Iris pigment epithelial cell (primary cell): Measurements from ENCODE around the gene METTL13.

Source experiments
- DNase-seq: peaks from one replicate; pipeline ENCODE4 v3.0.0-alpha.2; 2011; ENCODE audit warnings: low read depth

Gene METTL13, protein sequence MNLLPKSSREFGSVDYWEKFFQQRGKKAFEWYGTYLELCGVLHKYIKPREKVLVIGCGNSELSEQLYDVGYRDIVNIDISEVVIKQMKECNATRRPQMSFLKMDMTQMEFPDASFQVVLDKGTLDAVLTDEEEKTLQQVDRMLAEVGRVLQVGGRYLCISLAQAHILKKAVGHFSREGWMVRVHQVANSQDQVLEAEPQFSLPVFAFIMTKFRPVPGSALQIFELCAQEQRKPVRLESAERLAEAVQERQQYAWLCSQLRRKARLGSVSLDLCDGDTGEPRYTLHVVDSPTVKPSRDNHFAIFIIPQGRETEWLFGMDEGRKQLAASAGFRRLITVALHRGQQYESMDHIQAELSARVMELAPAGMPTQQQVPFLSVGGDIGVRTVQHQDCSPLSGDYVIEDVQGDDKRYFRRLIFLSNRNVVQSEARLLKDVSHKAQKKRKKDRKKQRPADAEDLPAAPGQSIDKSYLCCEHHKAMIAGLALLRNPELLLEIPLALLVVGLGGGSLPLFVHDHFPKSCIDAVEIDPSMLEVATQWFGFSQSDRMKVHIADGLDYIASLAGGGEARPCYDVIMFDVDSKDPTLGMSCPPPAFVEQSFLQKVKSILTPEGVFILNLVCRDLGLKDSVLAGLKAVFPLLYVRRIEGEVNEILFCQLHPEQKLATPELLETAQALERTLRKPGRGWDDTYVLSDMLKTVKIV

DNA sequence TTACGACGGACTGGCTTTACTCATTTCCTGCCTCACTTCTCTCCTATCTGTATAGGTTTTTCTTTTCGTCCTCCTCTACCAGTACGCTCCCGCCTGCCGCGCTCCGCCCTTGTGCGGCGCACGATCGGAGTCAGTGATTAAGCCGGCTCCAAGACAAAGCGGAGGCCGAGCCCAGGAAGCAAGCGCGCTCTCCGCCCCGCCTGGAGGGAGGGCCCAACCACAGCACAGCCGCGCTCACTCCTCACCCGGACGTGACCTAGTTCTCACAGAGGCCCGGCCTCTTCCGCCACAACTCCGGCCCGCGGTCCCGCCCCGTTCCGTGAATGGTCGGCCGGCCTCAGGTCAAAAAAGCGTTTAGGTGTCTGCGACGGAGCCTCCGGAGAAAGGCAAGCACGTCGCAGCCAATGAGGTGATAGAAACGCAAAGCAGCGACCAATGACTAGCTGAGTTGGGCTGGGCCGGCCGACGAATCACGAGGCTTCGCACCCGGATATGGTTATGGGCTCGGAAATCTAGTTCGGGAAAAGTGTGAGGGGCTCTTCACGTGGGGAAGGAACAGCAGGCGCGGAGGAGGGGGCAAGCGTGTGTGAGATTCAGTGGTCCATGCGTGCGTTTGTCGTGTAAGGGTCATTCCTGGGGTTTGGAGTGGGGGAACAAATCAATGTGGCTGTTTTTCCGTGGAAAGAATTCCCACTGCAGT is at the start of gene METTL13:
Gene METTL13, plus strand, starts transcription at position 485 of the 700 bp plus-strand sequence. CDS start 308 bp downstream, outside the sequence.
- peak; percentile 100 for DNase-seq

DNA sequence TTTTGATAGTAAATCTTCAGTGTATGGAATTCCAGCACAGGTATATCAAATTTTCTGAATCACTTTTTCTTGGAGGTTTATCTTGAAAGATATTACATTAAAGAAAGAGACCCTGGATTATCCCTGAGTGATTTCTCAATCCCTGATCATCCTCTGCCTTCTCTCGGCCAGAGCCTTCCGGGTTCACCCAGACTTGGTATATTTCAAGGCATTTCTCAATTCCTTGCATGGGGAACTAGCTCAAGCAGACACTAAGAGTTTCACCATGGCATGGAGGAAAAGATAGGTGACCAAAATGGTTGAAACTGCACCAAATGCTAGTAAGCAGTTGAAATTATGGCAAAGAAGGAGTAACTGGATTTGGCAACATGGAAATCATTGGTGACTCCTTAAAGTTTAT is 45.3 kb upstream of the METTL13 start:
- DNase-seq: no peak

- peak; percentile 10 for DNase-seq
Measured at GRCh38 chr1:171738911-171739310, 42.5 kb upstream of the METTL13 start.

GRCh38 chr1:171739656-171740055 is 41.8 kb upstream of the METTL13 start:
- peak; percentile 55 for DNase-seq

GRCh38 chr1:171740356-171740863 is 41.0 kb upstream of the METTL13 start:
- peak; percentile 42 for DNase-seq

GRCh38 chr1:171740987-171741871 is 40.2 kb upstream of the METTL13 start:
- peak; percentile 38 for DNase-seq

DNA sequence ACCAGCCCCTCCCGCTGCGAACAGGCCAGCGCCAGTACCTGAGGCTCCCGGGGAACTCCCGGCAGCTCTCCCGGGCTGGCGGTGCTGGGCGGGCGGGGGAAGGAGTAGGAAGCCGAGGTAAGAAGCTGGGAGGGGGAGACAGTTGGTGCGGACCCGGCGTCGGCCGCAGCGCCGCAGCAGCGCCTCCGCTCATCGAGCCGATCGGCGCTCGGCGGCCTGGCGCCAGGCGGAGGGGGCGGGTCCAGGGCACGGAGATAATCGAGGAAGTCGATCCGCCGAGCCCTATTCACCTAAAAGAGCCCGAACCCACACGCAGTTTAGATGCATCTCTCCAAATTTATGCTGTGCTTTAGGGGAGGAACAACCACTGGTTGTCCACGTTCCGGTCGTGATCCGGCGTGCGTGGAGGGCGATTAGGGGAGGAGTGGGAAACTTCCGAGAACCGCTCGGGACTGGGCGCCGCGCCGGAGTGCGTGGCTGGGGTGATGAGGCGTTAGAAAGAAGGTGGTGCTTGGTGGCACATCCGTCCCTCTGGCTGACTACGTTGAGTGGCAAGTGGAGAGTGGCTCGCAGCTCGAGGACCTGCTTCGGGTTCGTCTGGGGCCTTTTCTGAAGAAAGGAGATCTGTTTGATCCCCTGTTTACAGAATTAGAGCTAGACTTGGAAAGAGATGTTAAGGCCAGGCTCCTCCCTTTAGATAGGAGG is 39.4 kb upstream of the METTL13 start, which contains the start of gene VAMP4:
Gene VAMP4, minus strand, starts transcription at position 194 of the 705 bp plus-strand sequence. CDS start 3,651 bp downstream, outside the sequence.
- DNase-seq: peak; percentile 84

DNA sequence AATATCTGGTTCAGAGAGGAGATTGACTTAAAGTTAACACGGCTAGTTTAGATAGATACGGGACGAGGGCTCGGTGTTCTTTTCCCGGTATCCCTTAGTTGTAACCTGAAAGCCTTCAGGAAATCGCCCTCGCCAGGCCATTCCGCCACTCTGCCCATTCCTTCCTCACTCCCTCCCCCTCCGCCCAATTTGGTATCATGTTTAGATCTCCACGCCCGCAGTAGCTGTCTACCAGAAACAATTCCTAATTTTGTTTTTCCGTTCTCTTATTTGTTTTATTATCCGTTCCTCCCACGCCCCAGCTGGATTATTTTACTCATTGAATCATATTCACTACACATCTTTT is 38.9 kb upstream of the METTL13 start:
- DNase-seq: peak; percentile 50

GRCh38 chr1:171743081-171743870 is 38.2 kb upstream of the METTL13 start:
- DNase-seq: peak; percentile 91

GRCh38 chr1:171744986-171745385 is 36.5 kb upstream of the METTL13 start:
- DNase-seq: no peak

GRCh38 chr1:171748651-171749050 is 32.8 kb upstream of the METTL13 start:
- DNase-seq: no peak

- DNase-seq: no peak
Measured at GRCh38 chr1:171751221-171751620, 30.2 kb upstream of the METTL13 start.

GRCh38 chr1:171753182-171753581 is 28.3 kb upstream of the METTL13 start:
- DNase-seq: no peak

GRCh38 chr1:171753685-171754352 is 27.6 kb upstream of the METTL13 start:
- peak; percentile 5 for DNase-seq

DNA sequence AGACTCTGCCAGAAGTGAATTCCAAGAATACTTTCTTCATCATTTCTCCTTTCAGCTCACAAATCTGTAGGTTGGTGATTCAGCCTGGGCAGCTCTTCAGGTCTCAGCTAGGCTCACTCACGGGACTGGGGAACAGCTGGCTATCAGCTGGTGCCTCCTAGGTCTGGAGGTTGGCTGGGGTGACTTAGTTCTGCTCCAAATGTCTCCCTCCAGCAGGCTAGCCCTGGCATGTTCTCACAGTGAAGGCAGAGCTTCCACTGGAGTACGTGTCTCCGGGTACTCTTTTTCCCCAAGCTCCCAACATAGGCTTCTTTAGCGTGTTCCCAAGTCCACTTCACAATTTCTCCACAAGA is 27.1 kb upstream of the METTL13 start:
- DNase-seq: peak; percentile 83

GRCh38 chr1:171754971-171755370 is 26.5 kb upstream of the METTL13 start:
- DNase-seq: peak; percentile 57

DNA sequence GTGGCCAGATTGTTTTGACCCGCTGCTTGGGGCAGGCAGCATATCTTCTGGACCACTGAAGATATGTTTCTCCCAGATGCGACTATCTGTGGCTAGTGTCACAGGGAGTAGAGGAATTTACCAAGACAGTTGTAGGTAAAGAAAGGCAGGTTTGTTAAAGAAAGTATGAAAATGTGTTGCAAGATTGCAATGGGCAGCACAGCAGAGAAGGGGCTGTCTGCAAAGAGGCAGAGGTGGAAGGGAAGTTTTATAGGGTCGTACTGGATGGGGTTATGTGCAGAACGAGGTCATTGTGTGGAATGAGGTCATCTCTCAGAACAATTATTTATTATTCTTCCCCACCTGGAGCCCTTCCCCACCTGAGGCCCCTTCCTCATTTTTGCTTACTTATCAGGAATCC is 24.6 kb upstream of the METTL13 start:
- DNase-seq: no peak

GRCh38 chr1:171758011-171758410 is 23.4 kb upstream of the METTL13 start:
- no peak for DNase-seq

DNA sequence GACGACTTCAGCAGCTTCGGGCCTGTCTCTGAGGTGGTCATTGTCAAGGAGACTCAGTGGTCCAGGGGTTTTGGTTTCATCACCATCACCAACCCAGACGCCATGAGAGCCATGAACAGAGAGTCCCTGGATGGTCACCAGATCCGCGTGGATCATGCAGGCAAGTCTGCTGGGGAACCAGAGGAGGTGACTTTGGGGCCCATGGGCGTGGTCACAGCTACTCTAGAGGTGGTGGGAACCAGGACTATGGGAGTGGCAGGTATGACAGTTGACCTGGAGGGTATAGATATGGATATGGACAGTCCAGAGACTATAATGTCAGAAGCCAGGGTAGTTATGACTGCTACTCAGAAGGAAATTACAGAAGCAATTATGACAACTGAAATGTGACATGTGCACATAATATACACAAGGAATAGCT is 19.3 kb upstream of the METTL13 start:
- no peak for DNase-seq
